GM23338 (cell line): ENCODE data around the gene NLRC5.

ENCODE experiments used
- CREB1 ChIP-seq: fragments of 250-450 bp; sonication (Bioruptor Pico); IDR thresholded peaks from 2 replicates; pipeline ENCODE4 v1.5.0; 2020; ENCODE audit warnings: low read depth, mild to moderate bottlenecking, moderate library complexity
- CTCF ChIP-seq, 2 experiments: fragments of 200-600 bp in 1 of 2; sonication (generic) in 1 of 2; conservative IDR thresholded peaks; 2 replicates each; pipeline versions ENCODE4 v1.5.1 to v1.6.1; 2016 to 2017; ENCODE audit warnings: antibody characterized with exemption in 2 of 2, low read depth in 2 of 2, mild to moderate bottlenecking in 2 of 2, moderate library complexity in 1 of 2
- EZH2 ChIP-seq: fragments of 200-600 bp; sonication (generic); IDR thresholded peaks from one replicate; pipeline ENCODE4 v1.8.0; 2017; ENCODE audit warnings: antibody characterized with exemption, mild to moderate bottlenecking, low read depth; ENCODE audit not compliant: unreplicated experiment
- POLR2AphosphoS5 ChIP-seq: IDR thresholded peaks from 2 replicates; pipeline ENCODE4 v1.6.1; 2016; ENCODE audit warnings: antibody characterized with exemption, low read depth
- REST ChIP-seq: IDR thresholded peaks from one replicate; pipeline ENCODE4 v1.6.1; 2018; ENCODE audit warnings: antibody characterized with exemption; ENCODE audit not compliant: unreplicated experiment
- STAT1 ChIP-seq: IDR thresholded peaks from one replicate; pipeline ENCODE4 v1.6.1; 2016; ENCODE audit warnings: antibody characterized with exemption; ENCODE audit not compliant: unreplicated experiment

GRCh38 chr16:57042157-57043111 is 53.1 kb downstream of the NLRC5 start:
- TF ChIP-seq CTCF (conservative IDR thresholded peaks at IDR 0.05; ENCODE audit: low read depth in 2 of 2) = no peak
- no peak for TF ChIP-seq CREB1 (CRISPR knock-in tag)
- no peak for TF ChIP-seq STAT1
- TF ChIP-seq POLR2AphosphoS5 = no peak
- TF ChIP-seq REST = no peak
- TF ChIP-seq EZH2 = no peak
